HG02610 (cell line): ENCODE measurements around the gene MED13L.
"Not testable (repeated sequence)": the region's sequence is repeated elsewhere in the genome, so short reads cannot be mapped to it uniquely, and the experiment has no call there.

Experiments
- ATAC-seq: cut with Tn5 transposase; IDR thresholded peaks from one replicate; pipeline ENCODE4 v1.9.1; 2021; ENCODE audit warnings: mild to moderate bottlenecking, moderate library complexity; ENCODE audit not compliant: unreplicated experiment

Gene MED13L

DNA sequence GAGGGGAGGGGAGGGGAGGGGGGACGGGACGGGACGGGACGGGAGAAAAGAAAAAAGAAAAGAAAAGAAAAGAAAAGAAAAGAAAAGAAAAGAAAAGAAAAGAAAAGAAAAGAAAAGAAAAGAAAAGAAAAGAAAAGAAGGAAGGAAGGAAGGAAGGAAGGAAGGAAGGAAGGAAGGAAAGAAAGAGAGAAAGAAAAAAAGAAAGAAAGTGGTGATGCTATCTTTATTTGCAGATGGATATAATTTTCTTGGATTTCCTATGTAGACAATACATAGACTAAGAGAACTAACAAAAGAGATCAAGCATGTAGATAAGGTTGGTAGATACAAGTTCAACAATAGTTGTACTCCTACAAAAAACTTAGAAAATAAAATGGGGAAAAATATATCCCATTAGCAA lies 245.9 kb downstream of the MED13L start:
- not testable (repeated sequence) for ATAC-seq

DNA sequence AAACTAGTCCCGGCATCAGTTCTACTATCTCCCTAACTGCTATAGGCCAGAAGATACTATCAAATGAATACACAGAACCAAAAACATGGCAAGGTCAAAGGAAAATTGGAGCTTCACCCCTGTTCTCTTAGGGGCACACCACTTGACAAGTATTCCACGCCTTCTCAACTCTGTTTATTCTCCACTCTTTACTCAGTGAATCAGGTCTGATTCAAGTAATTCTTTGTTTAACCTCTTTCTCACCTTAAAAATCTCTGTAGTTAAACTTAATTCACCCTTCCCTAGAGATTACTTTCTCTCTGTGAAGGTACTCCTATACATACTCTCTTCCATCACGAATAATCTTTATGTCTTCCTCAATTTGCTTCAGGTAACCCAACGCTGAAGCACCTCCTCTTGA lies 248.9 kb downstream of the MED13L start:
- ATAC-seq: no peak

DNA sequence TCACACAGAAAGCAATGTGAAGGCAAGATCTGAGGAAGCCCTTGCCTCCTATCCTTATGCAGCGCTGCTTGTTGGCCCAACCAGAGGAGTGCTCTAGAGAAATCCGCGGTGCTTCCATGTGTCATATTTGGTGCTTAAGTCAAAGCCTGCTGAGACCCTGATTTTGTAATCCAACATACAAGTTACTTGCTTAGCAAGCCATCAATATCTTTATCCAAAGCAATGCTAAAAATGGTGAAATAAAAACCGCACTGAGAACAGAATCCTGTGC lies 250.0 kb downstream of the MED13L start:
- ATAC-seq: no peak

DNA sequence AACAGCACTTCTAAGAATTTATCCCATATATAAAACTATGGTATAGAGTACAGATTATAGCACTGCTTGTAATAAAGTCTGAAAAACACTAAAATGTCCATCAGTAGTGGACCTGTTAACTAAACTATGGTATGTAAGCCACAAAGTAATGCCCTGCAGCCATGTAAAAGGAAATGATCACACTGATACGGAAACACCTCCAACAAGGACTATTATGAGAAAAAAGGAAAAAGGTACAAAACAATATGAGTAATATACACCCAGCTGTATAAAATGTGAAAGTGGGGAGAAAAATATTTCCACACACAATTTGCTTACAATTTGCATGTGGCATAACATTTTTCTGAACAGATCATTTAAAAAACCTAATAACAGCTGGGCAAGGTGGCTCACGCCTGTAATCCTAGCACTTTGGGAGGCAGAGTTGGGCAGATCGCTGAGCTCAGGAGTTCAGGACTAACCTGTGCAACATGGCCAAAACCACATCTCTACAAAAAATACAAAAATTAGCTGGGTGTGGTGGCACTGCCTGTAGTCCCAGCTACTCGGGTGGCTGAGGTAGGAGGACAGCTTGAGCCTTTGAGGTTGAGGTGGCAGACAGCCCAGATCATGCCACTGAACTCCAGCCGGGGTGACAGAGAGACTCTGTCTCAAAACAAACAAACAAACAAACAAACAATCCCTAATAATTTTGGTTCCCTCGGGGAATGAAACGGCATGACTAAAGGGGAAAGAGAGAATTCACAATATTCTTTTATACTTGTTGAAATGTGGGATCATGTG lies 250.5 kb downstream of the MED13L start:
- no peak for ATAC-seq

DNA sequence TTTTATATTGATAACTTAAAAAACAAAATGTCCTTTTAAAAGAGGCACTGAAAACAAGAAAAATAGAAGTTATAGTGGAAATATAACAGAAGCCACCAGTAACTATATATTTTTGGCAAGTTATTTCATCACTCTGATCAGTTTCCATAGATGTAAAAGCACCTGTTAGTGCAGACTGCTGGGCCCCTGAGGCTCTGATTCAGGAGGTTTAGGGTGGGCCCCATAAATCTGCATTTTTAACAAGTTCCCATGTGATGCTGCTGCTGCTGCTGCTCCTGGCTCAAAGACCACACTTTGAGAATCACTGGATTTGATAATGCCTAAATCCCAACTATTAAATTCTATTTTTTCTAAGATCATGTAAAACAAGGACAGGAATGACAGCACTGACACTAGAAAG lies 251.1 kb downstream of the MED13L start:
- ATAC-seq: no peak

DNA sequence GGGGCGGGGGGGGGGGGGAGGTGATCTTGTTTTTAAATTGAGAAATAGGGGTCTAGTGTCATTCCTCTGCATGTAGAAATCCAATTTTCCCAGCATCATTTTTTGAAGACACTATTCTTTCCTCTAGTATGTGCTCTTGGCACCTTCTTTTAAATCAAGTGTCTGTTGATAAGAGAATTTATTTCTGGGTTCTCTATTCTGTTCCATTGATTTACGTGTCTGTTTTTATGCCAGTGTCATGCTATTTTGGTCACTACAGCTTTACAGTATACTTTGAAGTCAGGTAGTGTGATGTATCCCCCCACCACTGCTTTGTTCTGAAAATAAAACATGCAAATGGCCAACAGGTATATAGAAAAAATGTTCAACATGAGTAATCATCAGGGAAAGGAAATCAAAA lies 252.7 kb downstream of the MED13L start:
- no peak for ATAC-seq

DNA sequence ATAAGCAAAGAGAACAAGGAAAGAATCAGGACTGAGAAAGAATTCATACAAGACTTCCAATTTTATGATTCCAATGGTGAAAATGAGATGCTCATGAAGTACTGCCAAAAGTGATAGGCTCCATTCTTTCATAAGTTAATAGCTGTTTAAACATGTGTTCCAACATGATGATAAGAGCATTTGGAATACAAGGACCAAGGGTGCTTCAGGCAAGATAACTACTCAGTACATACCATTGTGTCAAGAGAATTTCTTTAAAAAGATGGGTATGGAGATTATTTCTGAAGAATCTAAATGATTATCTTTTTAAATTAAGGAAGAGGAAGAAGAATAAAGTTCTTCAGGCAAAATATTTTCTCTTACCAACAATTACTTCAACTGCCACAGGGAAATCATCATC lies 258.1 kb downstream of the MED13L start:
- no peak for ATAC-seq

DNA sequence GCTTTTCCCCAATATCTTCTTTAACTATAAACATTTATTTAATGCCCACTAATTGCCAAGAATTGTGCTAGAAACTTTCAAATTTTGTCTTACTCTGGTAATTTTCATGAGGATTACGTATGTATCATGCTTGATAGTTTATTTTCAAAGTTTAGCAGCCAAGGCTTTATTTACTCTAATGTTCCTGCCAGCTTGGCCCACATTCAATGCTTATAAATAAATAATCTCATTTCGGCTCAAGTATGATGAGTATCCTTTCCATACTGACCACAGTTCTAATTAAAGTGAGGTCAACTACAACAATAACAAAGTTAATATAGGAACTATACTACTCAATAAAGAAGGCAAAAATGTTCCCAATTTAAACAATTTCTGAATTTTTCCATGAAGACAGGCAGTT lies 259.2 kb downstream of the MED13L start:
- ATAC-seq: no peak

DNA sequence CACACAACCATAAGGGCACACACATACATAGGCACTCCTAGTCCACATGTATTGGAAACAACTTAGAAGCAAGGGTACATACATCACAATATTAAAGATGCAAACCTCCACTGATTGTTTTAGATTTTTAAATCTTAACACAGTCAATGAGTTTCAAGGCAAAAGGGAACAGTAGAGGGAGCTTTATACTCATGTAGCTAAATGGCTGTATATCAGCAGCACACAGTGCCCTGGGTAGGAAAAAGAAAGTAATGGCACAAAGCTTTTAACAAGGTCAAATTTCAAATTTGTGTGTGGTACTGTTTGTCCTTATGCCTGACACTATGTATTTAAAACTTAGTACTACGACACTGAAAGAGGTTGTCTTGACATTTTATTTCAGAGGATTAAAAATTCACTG lies 262.0 kb downstream of the MED13L start:
- no peak for ATAC-seq

DNA sequence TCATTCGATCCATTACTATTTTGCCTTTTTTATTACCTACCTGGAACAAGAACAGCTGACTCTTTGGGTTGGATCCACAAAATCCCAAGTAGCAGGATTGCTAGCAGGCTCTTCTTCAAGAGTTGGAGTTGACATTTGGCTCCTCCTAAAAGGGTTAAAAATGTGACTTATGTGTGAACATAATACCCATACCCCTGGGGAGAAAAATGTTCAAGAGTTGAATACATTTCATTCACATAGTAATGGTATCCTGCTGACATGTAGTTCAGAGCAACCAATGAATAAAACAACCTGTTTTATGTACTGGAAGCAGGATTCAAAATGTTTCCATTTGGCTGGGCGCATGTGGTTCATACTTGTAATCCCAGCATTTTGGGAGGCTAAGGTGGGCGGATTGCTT lies 264.7 kb downstream of the MED13L start:
- no peak for ATAC-seq

DNA sequence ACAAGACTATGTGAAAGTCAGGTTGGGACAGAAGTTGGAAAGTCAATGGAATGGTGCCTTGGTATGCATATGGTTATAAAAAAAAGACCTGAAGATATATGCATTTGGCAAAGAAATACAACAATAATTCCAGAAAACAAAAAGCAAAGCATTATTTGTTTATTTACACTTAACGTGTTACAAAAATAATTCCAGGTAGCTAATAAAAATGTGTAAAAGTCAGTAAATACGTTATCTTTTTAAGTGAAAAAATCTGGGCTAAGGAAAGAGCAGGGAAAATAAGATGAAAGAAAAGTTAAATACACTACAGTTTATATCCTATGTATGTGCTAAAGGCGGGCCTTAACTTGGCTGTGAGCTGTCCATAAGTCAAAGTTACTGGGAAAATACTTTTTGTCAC lies 266.3 kb downstream of the MED13L start:
- ATAC-seq: no peak

DNA sequence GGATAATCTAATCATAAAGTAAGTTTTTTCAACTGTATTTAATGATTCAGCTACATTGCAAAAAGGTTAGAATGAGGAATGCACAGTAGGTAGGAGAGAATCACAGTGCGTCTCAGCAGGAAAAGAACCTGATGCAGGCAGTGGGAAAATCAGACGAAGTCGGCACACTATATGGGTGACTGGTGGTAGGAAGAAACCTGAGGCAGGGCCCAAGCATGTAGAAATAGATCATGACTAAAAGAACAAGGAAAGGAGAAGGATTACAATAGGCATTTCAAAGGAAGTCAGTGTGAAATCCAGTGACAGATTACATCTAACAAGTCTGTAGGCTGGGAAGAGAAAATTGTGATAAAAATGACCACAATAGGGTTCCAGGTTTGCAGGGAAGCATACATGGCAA lies 267.0 kb downstream of the MED13L start:
- ATAC-seq: no peak

DNA sequence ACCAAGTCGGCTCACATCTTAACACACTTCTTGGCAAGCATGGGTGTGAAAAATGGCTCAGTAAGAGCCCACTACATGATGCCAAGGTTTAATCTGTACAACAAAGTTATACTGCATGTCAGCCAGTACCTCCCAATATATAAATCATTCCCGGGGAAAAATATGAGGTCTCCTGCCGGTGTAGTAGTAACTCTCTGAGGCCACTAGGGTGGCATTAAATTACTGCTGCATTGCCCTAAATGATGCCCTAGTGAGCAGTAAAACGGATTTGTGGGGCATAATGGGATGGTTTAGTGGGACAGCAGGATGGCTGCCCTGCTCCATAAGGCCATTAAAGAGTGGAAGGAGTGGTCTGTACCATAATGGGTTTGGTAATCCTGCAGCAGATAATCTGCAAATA lies 267.7 kb downstream of the MED13L start:
- no peak for ATAC-seq

DNA sequence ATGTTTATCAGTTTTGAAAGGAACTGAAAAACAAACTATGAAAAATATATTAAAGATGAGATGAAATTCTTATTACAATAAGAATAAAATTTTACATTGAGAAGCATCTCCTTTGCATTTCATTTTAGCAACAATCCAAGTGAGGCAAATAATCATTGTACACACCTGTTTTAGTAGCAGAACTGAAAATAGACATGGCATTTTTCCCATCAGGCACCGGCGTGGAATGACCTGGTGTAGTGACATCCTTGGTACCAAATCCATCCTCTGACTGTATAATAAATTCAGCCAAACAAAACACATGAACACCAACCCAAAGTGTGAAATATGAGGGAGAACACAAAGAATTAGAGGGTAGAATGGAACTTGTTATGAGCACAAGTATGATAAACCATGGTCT lies 271.4 kb downstream of the MED13L start:
- no peak for ATAC-seq

DNA sequence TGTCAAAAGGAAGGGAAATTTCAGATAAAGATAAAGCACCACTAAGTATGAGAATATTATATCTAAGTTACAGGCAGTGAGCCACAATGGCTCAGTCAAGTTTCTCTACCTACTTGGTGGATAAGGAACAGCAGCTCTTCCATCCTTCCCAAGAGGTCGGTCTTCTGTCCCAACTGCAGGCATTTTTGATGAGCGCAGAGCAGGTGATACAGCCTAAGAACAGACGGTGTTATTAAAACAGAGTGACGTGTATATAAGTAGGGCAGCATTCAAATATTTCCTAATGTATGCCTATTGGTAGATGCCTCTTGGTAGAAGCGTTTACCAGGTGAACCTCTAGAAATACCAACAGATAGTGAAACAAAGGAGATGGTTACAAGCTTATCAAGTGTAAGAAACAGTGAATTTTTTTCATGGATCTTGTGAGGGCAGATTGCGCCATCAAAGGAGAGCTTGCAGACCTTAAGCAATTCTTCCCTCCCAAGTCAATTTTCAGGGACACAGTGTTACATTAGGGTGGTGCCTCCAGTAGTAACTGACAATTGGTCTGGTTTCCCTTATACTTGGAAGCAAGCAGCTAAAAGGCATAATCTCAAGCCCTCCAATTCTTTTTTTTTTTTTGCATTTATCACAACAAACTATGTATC lies 274.5 kb downstream of the MED13L start:
- no peak for ATAC-seq

DNA sequence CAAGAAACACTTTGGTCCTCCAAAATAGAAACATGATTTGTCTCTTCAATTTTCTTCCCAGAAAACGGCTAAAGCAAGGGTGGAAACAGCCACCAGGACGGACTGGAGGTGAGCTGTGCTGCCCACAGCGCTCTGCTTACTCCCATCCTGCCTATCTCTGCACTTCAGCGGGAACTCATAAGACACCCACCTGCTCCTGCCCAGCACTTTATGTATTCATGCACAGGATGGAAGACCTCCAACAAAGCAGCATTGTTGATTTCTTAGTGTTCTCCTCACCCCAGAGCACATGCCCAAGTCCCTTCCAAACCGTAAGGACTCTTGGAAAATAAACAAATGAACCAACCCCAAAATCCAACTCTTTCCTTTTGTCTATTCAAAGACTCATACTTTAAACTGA lies 277.2 kb downstream of the MED13L start:
- ATAC-seq: no peak

DNA sequence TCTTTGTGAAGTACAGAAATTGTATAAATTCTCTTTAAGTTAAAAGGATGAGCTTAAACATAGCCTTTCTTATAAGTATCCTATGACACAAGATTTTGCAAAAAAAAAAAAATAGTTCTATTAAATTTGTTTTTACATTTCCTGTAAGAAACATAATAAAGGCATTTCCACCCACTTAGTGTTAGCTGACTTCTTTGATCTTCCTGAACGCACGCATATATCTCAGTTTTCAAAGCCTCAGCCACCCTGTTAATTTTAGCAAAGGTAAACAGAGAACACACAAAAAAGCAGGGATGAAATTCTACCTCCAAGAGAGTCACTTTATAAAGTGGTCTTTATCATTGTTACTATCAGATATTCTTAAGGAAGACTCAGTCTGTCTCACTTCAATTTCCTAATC lies 277.9 kb downstream of the MED13L start:
- ATAC-seq: no peak

DNA sequence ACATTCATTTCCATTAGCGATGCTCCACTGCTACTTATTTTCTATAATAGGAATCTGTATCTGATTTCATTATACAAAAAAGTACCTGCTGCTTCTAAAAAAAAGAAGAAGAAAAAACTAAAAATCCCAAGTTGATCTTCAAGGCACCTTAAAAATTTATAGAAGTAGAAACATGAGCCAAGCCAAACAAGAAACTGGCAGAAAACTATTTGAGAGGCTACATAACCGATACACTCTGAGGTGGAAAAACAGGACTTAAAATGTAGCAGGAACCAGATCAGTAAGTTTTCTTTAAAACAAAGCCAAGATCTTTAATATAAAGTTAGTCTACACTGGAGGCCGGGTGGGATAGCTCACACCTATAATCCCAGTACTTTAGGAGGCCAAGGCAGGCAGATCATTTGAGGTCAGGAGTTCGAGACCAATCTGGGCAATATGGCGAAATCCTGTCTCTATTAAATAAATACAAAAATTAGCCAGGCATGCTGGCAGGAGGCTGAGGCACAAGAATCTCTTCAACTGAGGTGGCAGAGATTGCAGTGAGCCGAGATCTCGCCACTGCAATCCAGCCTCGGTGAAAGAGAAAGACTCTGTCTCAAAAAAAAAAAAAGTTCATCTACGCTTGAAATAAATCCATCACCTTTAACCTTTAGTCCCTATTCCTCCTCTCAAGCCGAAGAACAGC lies 278.6 kb downstream of the MED13L start:
- no peak for ATAC-seq

DNA sequence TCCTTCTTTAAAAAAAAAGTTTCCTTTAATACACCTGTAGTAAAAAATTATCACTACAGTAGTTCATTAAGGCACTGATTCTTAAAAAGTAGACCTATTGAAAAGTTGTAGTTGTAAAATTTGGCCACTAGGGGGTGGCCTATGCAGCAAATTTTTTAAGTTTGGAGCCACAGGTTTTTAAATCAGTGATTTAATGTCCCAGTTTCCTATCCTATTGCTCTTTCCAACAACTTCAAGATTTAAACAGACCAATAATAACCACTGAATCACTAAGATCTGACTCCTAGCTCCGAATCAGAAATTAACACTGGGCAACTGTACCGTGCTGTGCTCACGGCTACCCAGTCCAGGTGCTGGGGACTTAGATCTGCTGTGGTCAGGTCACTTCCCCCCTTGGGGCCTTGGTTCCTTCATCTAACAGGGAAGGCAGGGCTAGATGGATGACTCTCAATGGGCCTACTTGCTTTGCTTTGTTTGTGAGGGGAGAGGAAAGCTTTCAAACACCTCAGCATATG lies 279.3 kb downstream of the MED13L start:
- no peak for ATAC-seq

DNA sequence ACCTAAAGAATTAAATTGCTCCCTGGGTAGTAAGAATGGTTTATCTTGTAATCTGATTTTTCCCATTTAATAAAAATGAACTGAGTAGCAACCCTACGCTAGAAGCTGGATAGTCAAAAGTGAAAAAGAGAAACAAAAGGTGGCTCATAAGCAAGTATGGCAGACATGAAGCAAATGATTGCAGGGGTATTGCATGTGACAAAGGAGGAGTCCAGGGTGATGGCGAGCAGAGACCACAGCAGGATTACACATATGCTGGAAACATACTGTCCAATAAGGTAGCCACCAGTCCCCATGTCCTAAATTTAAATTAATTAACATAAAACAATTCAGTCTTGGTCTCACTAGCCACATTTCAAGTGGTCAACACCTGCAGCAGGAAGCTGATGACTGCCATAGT lies 283.8 kb downstream of the MED13L start:
- no peak for ATAC-seq

DNA sequence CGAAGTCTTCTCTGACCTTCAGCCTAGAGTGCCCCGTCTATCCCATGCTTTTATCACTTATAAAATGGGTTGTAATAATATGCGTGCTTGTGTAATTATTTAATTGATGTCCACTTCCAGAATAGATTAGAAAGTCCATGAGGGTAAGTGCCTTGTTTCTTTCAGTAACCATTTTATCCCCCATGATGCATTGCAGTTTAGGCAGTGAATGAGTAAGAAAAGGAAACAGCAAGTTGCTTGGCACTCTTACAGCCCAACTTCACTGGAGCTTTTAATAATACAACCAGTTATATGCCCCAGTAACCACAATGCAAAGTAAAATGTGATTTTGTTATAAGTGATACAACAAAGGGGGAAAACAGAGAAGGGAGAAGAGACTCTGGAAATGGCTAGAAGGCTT lies 287.3 kb downstream of the MED13L start:
- no peak for ATAC-seq
